ENCODE data around the gene RAB3IP.

Gene RAB3IP

GRCh38 chr12:69868695-69869094 is 130.0 kb downstream of the RAB3IP start:
- Histone ChIP-seq H3K9me3 (ENCODE audit: control insufficient read depth, low read length) (no peaks in the 10 kb centered on the region), H3K27ac (ENCODE audit: low read depth, low read length, severe bottlenecking) (no peak overlapping the region), H3K4me3 (ENCODE audit: extremely low read depth, insufficient read depth, low read length, poor library complexity, severe bottlenecking) (no peak overlapping the region), H3K4me1 (ENCODE audit: control insufficient read depth, insufficient read depth, low read length, poor library complexity, severe bottlenecking) (no peaks in the 10 kb centered on the region), H3K36me3 (ENCODE audit: control insufficient read depth, insufficient read depth, low read length) (no peaks in the 10 kb centered on the region)
- WGBS, 2 experiments (ENCODE audit: insufficient coverage in 2 of 2): 82 to 87% methylated on average over 3 to 8 of the region's 9 CpGs

DNA sequence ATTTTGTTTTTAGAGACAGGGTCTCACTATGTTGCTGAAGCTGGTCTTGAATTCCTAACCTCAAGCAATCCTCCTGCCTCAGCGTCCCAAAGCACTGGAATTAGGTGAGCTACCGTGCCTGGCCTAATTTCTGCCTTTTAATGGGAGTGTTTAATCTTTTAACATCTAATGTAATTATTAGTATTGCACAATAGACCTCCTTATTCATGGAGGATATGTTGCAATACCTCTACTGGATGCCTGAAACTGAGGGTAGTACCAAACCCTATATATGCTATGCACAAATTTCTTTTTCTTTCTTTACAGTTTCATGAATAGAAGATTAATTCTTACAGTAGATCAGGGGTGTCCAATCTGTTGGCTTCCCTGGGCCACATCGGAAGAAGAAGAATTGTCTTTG is 134.1 kb downstream of the RAB3IP start:
- Histone ChIP-seq H3K4me3 (ENCODE audit: extremely low read depth, insufficient read depth, low read length, poor library complexity, severe bottlenecking) (no peak overlapping the region), H3K4me1 (ENCODE audit: control insufficient read depth, insufficient read depth, low read length, poor library complexity, severe bottlenecking) (no peaks in the 10 kb centered on the region), H3K36me3 (ENCODE audit: control insufficient read depth, insufficient read depth, low read length) (no peaks in the 10 kb centered on the region), H3K27ac (ENCODE audit: low read depth, low read length, severe bottlenecking) (no peak overlapping the region), H3K9me3 (ENCODE audit: control insufficient read depth, low read length) (no peaks in the 10 kb centered on the region)
- WGBS, 2 experiments (ENCODE audit: insufficient coverage in 2 of 2): 14% methylated on average over 1 of the region's 3 CpGs; no CpG with 5 or more reads in 1 of the 2 experiments

Data from mesodermal cell (in vitro differentiated cells).